ENCODE data around the gene MYO15A.

- no peak for TF ChIP-seq CTCF (conservative IDR thresholded peaks at IDR 0.05 in 1 of 2, IDR thresholded peaks at IDR 0.05 in 1 of 2; ENCODE audit: low read depth in 1 of 2, low read length in 2 of 2)
- no peak for TF ChIP-seq EZH2 (IDR thresholded peaks at IDR 0.05; ENCODE audit: low read length, missing control alignments)
These were observed 12.8 kb downstream of the MYO15A start for GRCh38 chr17:18121144-18121910.
